IMR-90 (cell line): Measurements from ENCODE around the gene LRP1B. TPM values are rescaled to one million over a fixed set of nuclear protein-coding genes. Genes with fewer than 3 reads are reported as not detected.

Source experiments
- ATAC-seq: fragments of 200-7000 bp; cut with Tn5 transposase; 2 replicates; pipeline ENCODE4 v1.9.1; 2020; ENCODE audit warnings: low read depth, mild to moderate bottlenecking, moderate library complexity
- BruUV-seq: library from RNA; stranded (reverse); fragments of 400-500 nt; replicated peaks from 2 replicates; lab custom pipeline; 2021; lab: Mats Ljungman, UMichigan
- CTCF ChIA-PET: fragments of 300-600 bp; formaldehyde crosslinking; extraction: SDS; loops from one replicate; lab custom pipeline; 2021; ENCODE audit warnings: antibody characterized with exemption; lab: Yijun Ruan, JAX
- POLR2A ChIA-PET: fragments of 300-600 bp; sonication (Branson Sonifier 250); formaldehyde crosslinking; loops from one replicate; lab custom pipeline; 2022; ENCODE audit warnings: antibody characterized with exemption; ENCODE audit not compliant: unreplicated experiment; lab: Charles Lee
- DNase-seq: peaks from one replicate; pipeline ENCODE4 v3.0.0; 2013
- H2AFZ ChIP-seq: replicated peaks from 2 replicates; pipeline ENCODE3; 2013; ENCODE audit warnings: low read length, mild to moderate bottlenecking; ENCODE audit not compliant: poor library complexity
- H2AK5ac ChIP-seq: 2 replicates; pipeline ENCODE4 v1.6.1; 2013; ENCODE audit warnings: low read depth, low read length, inconsistent platforms
- H2AK9ac ChIP-seq: replicated peaks from 2 replicates; pipeline ENCODE3; 2013; ENCODE audit warnings: mild to moderate bottlenecking, low read depth, low read length, moderate library complexity; ENCODE audit not compliant: poor library complexity
- H2BK120ac ChIP-seq: 2 replicates; pipeline ENCODE4 v1.6.1; 2013; ENCODE audit warnings: low read depth, low read length, inconsistent platforms
- H2BK15ac ChIP-seq: 3 replicates; pipeline ENCODE4 v1.6.1; 2013; ENCODE audit warnings: low read depth, low read length, inconsistent platforms
- H2BK20ac ChIP-seq: 2 replicates; pipeline ENCODE4 v1.6.1; 2013; ENCODE audit warnings: low read depth, mild to moderate bottlenecking, inconsistent platforms, low read length, moderate library complexity
- H2BK5ac ChIP-seq: 2 replicates; pipeline ENCODE4 v1.6.1; 2013; ENCODE audit warnings: mild to moderate bottlenecking, low read depth, low read length, inconsistent platforms; ENCODE audit not compliant: poor library complexity, severe bottlenecking
- H3K14ac ChIP-seq: replicated peaks from 2 replicates; pipeline ENCODE4 v1.6.1; 2013; ENCODE audit warnings: low read depth, low read length, inconsistent platforms
- H3K18ac ChIP-seq: 2 replicates; pipeline ENCODE4 v1.6.1; 2013; ENCODE audit warnings: low read depth, low read length, control low read depth
- H3K23ac ChIP-seq: 2 replicates; pipeline ENCODE4 v1.6.1; 2013; ENCODE audit warnings: low read depth, low read length, inconsistent platforms
- H3K27ac ChIP-seq: 2 replicates; pipeline ENCODE4 v1.5.1; 2013; ENCODE audit warnings: mild to moderate bottlenecking, control low read depth, low read length; ENCODE audit not compliant: insufficient read depth
- H3K27me3 ChIP-seq: 2 replicates; pipeline ENCODE4 v1.6.1; 2013; ENCODE audit warnings: low read length; ENCODE audit not compliant: control insufficient read depth, insufficient read depth
- H3K36me3 ChIP-seq: 2 replicates; pipeline ENCODE4 v1.6.1; 2013; ENCODE audit warnings: low read length, mixed read lengths; ENCODE audit not compliant: control insufficient read depth, insufficient read depth
- H3K4ac ChIP-seq: 2 replicates; pipeline ENCODE4 v1.6.1; 2013; ENCODE audit warnings: low read depth, low read length, inconsistent platforms
- H3K4me1 ChIP-seq: 2 replicates; pipeline ENCODE4 v1.6.1; 2013; ENCODE audit warnings: low read length, mixed read lengths; ENCODE audit not compliant: control insufficient read depth, insufficient read depth
- H3K4me2 ChIP-seq: 2 replicates; pipeline ENCODE4 v1.6.1; 2013; ENCODE audit warnings: low read depth, mild to moderate bottlenecking, control low read depth, low read length, moderate library complexity
- H3K4me3 ChIP-seq: 2 replicates; pipeline ENCODE4 v1.5.1; 2013; ENCODE audit warnings: low read depth, mild to moderate bottlenecking, control low read depth, low read length, moderate library complexity; ENCODE audit not compliant: insufficient read depth
- H3K56ac ChIP-seq: 2 replicates; pipeline ENCODE4 v1.6.1; 2013; ENCODE audit warnings: low read length, inconsistent platforms; ENCODE audit not compliant: insufficient read depth; ENCODE audit errors: extremely low read depth
- H3K79me1 ChIP-seq, 2 experiments: 2 replicates each; pipeline ENCODE4 v1.6.1; 2013; ENCODE audit warnings: low read length in 2 of 2, inconsistent platforms in 1 of 2, low read depth in 1 of 2
- H3K9ac ChIP-seq: 2 replicates; pipeline ENCODE4 v1.6.1; 2013; ENCODE audit warnings: low read depth, low read length, control low read depth
- H3K9me1 ChIP-seq: 2 replicates; pipeline ENCODE4 v1.6.1; 2013; ENCODE audit warnings: low read length, inconsistent platforms; ENCODE audit not compliant: insufficient read depth
- H3K9me3 ChIP-seq: 2 replicates; pipeline ENCODE4 v1.6.1; 2013; ENCODE audit warnings: low read length; ENCODE audit not compliant: control insufficient read depth, insufficient read depth
- H4K20me1 ChIP-seq: 2 replicates; pipeline ENCODE4 v1.6.1; 2013; ENCODE audit warnings: low read length, inconsistent platforms; ENCODE audit not compliant: insufficient read depth
- H4K5ac ChIP-seq: 2 replicates; pipeline ENCODE4 v1.6.1; 2013; ENCODE audit warnings: mild to moderate bottlenecking, low read depth, low read length, control low read depth
- H4K8ac ChIP-seq, 2 experiments: 2 replicates each; pipeline ENCODE4 v1.6.1; 2013; ENCODE audit warnings: low read depth in 2 of 2, low read length in 2 of 2, control low read depth in 1 of 2, inconsistent platforms in 1 of 2
- H4K91ac ChIP-seq: 2 replicates; pipeline ENCODE4 v1.6.1; 2013; ENCODE audit warnings: low read depth, low read length, inconsistent platforms; ENCODE audit not compliant: insufficient read depth
- FOS ChIP-seq: fragments of 150-350 bp; IDR thresholded peaks from 2 replicates; pipeline ENCODE4 v1.6.1; 2016; ENCODE audit warnings: low read depth, low read length
- MAZ ChIP-seq: IDR thresholded peaks from 2 replicates; pipeline ENCODE4 v1.6.1; 2012; ENCODE audit warnings: low read depth, mild to moderate bottlenecking, low read length, improper control_type of control experiment, moderate library complexity, borderline replicate concordance
- MXI1 ChIP-seq: IDR thresholded peaks from 2 replicates; pipeline ENCODE4 v1.6.1; 2012; ENCODE audit warnings: low read depth, mild to moderate bottlenecking, low read length, moderate library complexity, borderline replicate concordance
- RAD21 ChIP-seq: IDR thresholded peaks from 2 replicates; pipeline ENCODE4 v1.6.1; 2012; ENCODE audit warnings: low read length, improper control_type of control experiment
- RCOR1 ChIP-seq: IDR thresholded peaks from 2 replicates; pipeline ENCODE4 v1.6.1; 2012; ENCODE audit warnings: mild to moderate bottlenecking, low read length, improper control_type of control experiment; ENCODE audit not compliant: insufficient replicate concordance
- SMC3 ChIP-seq: fragments of 150-350 bp; IDR thresholded peaks from 2 replicates; pipeline ENCODE4 v1.6.1; 2016; ENCODE audit warnings: low read depth, mild to moderate bottlenecking, antibody characterized with exemption, low read length, moderate library complexity
- WGBS, 2 experiments: methylation state at CpG; one replicate each; pipeline versions ENCODE4 v1.1.5 to v1.1.7; 2013; ENCODE audit warnings: missing lambda C conversion rate in 2 of 2; ENCODE audit not compliant: insufficient read length in 1 of 2; ENCODE audit errors: extremely low coverage in 2 of 2; 5-methylcytosine and 5-hydroxymethylcytosine counted together
- dilution Hi-C: fragments of 300-500 bp; cut with HindIII; formaldehyde crosslinking; loops from one replicate; pipeline ENCODE4 v1.14.3; 2018; ENCODE audit warnings: low sequenced_read_pairs; ENCODE audit not compliant: unreplicated experiment
- in situ Hi-C: fragments of 300-500 bp; cut with MboI; formaldehyde crosslinking; loops from 3 replicates; pipeline ENCODE4 v1.14.3; 2019; ENCODE audit warnings: low sequenced_read_pairs, inconsistent platforms, mixed read lengths
- intact Hi-C: fragments of 100-400 bp; cut with micrococcal nuclease; formaldehyde crosslinking; loops from 2 replicates; pipeline ENCODE4 v1.10.0; 2022
- polyA plus RNA-seq, 3 experiments: library from polyadenylated mRNA; depleted of rRNA; stranded (reverse); fragments of >200 nt; gene quantifications; 2 replicates each; pipeline ENCODE4 v1.2.3, GENCODE V29; 2012; ENCODE audit warnings: low replicate concordance in 1 of 3
- total RNA-seq: library from RNA; depleted of rRNA; stranded (reverse); fragments of >200 nt; gene quantifications from 2 replicates; pipeline ENCODE4 v1.2.3, GENCODE V29; 2012

Gene LRP1B
- total and polyA plus RNA-seq, 2 of the 4 experiments (the other 2 are of a cell fraction) = under 0.01 to 0.02 TPM

GRCh38 chr2:140201572-140201971 lies 1929.2 kb downstream of the LRP1B start:
- Histone ChIP-seq H3K79me1 (no peaks in the 10 kb centered on the region), H3K56ac (no peak overlapping the region)
- in situ Hi-C loops = no loop called here

More at GRCh38 chr2:140201572-140201971, 1929.2 kb downstream of the LRP1B start:
- Histone ChIP-seq H3K9me1 (no peaks in the 10 kb centered on the region), H3K4me2 (no peak overlapping the region), H3K14ac (no peak overlapping the region), H2AFZ (no peak overlapping the region), H3K36me3 (no peaks in the 10 kb centered on the region), H2BK15ac (no peak overlapping the region), H2AK9ac (no peak overlapping the region), H4K20me1 (no peaks in the 10 kb centered on the region), H3K27me3 (no peaks in the 10 kb centered on the region), H4K8ac (no peak overlapping the region), H2BK20ac (no peak overlapping the region), H2BK120ac (no peak overlapping the region), H3K23ac (no peak overlapping the region), H3K4me3 (no peak overlapping the region), H3K9ac (no peak overlapping the region), H2AK5ac (no peak overlapping the region), H3K9me3 (peaks cover 8% of the 10 kb centered on the region), H4K5ac (no peak overlapping the region), H2BK5ac (no peak overlapping the region), H4K91ac (no peak overlapping the region), H3K4me1 (no peaks in the 10 kb centered on the region), H3K27ac (no peak overlapping the region), H3K4ac (no peak overlapping the region), H3K18ac (no peak overlapping the region)
- no peak for DNase-seq
- intact Hi-C loops = no loop called here
- ATAC-seq = no peak
- CTCF ChIA-PET = interaction anchor here (0.6 kb wide), 1 partner anchor 1755 kb away, joined by 5 read pairs; no protein-coding TSS in a partner anchor
- WGBS, 2 experiments = no CpG with 5 or more reads among the region's 2 CpGs
- POLR2A ChIA-PET = no interaction called here
- BruUV-seq = no TSS peak
- TF ChIP-seq FOS (no peak), RAD21 (no peak), MAZ (no peak), MXI1 (no peak), RCOR1 (no peak), SMC3 (no peak)
- dilution Hi-C loops = no loop called here
